Natural killer cell (primary cell): ENCODE results near the gene TACC3. TPM values are rescaled to one million over a fixed set of nuclear protein-coding genes. Genes with fewer than 3 reads are reported as not detected.

Source experiments
- ATAC-seq, 3 donors: fragments of 150-1000 bp in 2 of 3; fragments of 200-7000 bp in 1 of 3; cut with Tn5 transposase; 1 replicate in 1 of 3; 2 replicates in 2 of 3; pipeline ENCODE4 v1.10.0; 2021; ENCODE audit warnings: mild to moderate bottlenecking in 2 of 3, moderate library complexity in 2 of 3
- DNase-seq, 2 donors: peaks; one replicate each; pipeline versions ENCODE4 v3.0.0 to v3.0.0-alpha.2; 2013 to 2021; ENCODE audit warnings: mixed read lengths in 1 of 2
- H3K27ac ChIP-seq: one replicate; pipeline ENCODE4 v1.5.1; 2013; ENCODE audit warnings: mild to moderate bottlenecking, low read length
- H3K27me3 ChIP-seq: one replicate; pipeline ENCODE4 v1.6.1; 2013; ENCODE audit warnings: low read length; ENCODE audit not compliant: control insufficient read depth, insufficient read depth
- H3K36me3 ChIP-seq: one replicate; pipeline ENCODE4 v1.6.1; 2013; ENCODE audit warnings: low read length; ENCODE audit not compliant: control insufficient read depth, insufficient read depth
- H3K4me1 ChIP-seq: one replicate; pipeline ENCODE4 v1.6.1; 2013; ENCODE audit warnings: low read length; ENCODE audit not compliant: control insufficient read depth, insufficient read depth
- H3K4me3 ChIP-seq: one replicate; pipeline ENCODE4 v1.5.1; 2013; ENCODE audit warnings: low read length
- H3K9me3 ChIP-seq: one replicate; pipeline ENCODE4 v1.6.1; 2013; ENCODE audit warnings: low read length; ENCODE audit not compliant: control insufficient read depth, insufficient read depth
- H3K27ac Mint-ChIP-seq, 2 donors: one replicate each; pipeline ENCODE4 v1.8.0; 2022; ENCODE audit warnings: mild to moderate bottlenecking in 2 of 2, mixed read lengths in 2 of 2, moderate library complexity in 1 of 2
- H3K27me3 Mint-ChIP-seq, 2 donors: one replicate each; pipeline ENCODE4 v1.8.0; 2022; ENCODE audit warnings: low read depth in 2 of 2, mixed read lengths in 2 of 2
- H3K36me3 Mint-ChIP-seq: one replicate; pipeline ENCODE4 v1.8.0; 2022; ENCODE audit warnings: mixed read lengths
- H3K4me1 Mint-ChIP-seq, 2 donors: one replicate each; pipeline ENCODE4 v1.8.0; 2022; ENCODE audit warnings: mixed read lengths in 2 of 2
- H3K4me3 Mint-ChIP-seq: one replicate; pipeline ENCODE4 v1.8.0; 2022; ENCODE audit warnings: mild to moderate bottlenecking, moderate library complexity, mixed read lengths
- H3K9me3 Mint-ChIP-seq, 2 donors: one replicate each; pipeline ENCODE4 v1.8.0; 2022; ENCODE audit warnings: mixed read lengths in 2 of 2
- CTCF ChIP-seq: fragments of 200-600 bp; IDR thresholded peaks from one replicate; pipeline ENCODE4 v1.8.0; 2022; ENCODE audit warnings: antibody characterized with exemption
- WGBS: methylation state at CpG from one replicate; pipeline ENCODE4 v1.1.7; 2013; ENCODE audit warnings: missing lambda C conversion rate; ENCODE audit not compliant: insufficient coverage; 5-methylcytosine and 5-hydroxymethylcytosine counted together
- intact Hi-C: fragments of 100-400 bp; cut with micrococcal nuclease; formaldehyde crosslinking; loops from one replicate; pipeline ENCODE4 v1.14.2; 2022
- total RNA-seq, 4 donors: library from RNA; stranded (reverse); fragments of 120-200 nt in 1 of 4; gene quantifications; one replicate each; pipeline versions ENCODE4 v1.2.3 to v1.2.4, GENCODE V29; 2013 to 2022

TACC3 gene
- total RNA-seq, 3 donors from 2014 or later (not counting 1 experiment from before 2014, with no cell fraction given): 23.4 to 43.7 (median 32.5) TPM

DNA sequence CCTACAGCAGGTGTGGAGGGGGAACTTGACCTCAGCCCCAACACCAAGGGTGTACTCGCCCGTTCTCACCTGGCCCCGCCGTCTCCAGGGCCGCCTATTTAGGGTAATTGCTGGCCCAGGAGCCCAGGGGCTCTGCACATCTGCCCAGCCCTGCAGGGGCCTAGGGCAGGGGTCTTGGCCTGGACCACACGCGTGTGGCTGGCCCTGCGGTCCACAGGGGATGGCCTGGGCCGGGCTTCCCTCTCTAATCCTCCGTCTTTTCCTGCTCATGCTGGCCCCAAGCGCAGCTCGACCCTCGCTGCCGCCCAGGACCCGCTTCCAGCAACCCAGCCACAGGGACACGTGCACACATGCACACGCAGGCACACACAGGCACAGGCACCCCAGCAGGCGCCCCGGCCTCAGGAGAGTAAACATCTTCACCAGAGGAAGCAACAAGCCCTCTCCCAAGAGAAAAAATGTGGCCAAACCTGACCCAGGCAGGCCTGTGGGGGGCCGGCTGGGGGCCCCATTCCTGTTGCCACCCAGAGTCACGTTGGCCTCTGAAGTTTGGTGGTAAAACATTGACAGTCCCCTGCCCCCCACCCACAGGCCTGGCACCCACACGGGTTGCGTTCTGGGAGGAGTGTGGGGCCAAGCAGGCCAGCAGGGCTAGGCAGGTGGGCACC, 47.2 kb downstream of the TACC3 start:
- H3K36me3 ChIP-seq: no peaks in the 10 kb centered on the region
- TF ChIP-seq CTCF: no peak
- intact Hi-C loops: no loop called here
- H3K9me3 Mint-ChIP-seq: no peaks in the 10 kb centered on the region
- H3K9me3 ChIP-seq: no peaks in the 10 kb centered on the region
- H3K27me3 Mint-ChIP-seq: peaks cover 7 to 21% of the 10 kb centered on the region in 2 donors
- peaks cover 0 to 9% of the 10 kb centered on the region in 2 donors for H3K4me1 Mint-ChIP-seq
- no peak overlapping the region for H3K4me3 ChIP-seq
- H3K27me3 ChIP-seq: peaks cover 16% of the 10 kb centered on the region
- peaks cover 5% of the 10 kb centered on the region for H3K4me1 ChIP-seq
- WGBS: 50% methylated on average over 23 of the region's 23 CpGs
- peak overlapping the region; percentile 64 for H3K4me3 Mint-ChIP-seq
- DNase-seq (no peak), ATAC-seq (no peak)
- no peaks in the 10 kb centered on the region for H3K36me3 Mint-ChIP-seq
- no peak overlapping the region for H3K27ac Mint-ChIP-seq
- no peak overlapping the region for H3K27ac ChIP-seq

- WGBS: 82% methylated on average over 6 of the region's 6 CpGs
- peaks cover 7 to 18% of the 10 kb centered on the region in 2 donors for H3K27me3 Mint-ChIP-seq
- TF ChIP-seq CTCF: no peak
- H3K4me3 Mint-ChIP-seq: no peak overlapping the region
- ATAC-seq: no peak
- no peak overlapping the region for H3K27ac ChIP-seq
- peaks cover 5% of the 10 kb centered on the region for H3K4me1 ChIP-seq
- no peaks in the 10 kb centered on the region for H3K36me3 ChIP-seq
- DNase-seq: no peak
- no peak overlapping the region for H3K4me3 ChIP-seq
- no peaks in the 10 kb centered on the region for H3K9me3 Mint-ChIP-seq
- no peak overlapping the region for H3K27ac Mint-ChIP-seq
- peaks cover 0 to 9% of the 10 kb centered on the region in 2 donors for H3K4me1 Mint-ChIP-seq
- intact Hi-C loops: no loop called here
- H3K9me3 ChIP-seq: no peaks in the 10 kb centered on the region
- H3K36me3 Mint-ChIP-seq: no peaks in the 10 kb centered on the region
- H3K27me3 ChIP-seq: peaks cover 12% of the 10 kb centered on the region
Observed at GRCh38 chr4:1769692-1770091, 48.4 kb downstream of the TACC3 start.

- Histone ChIP-seq H3K9me3 (no peaks in the 10 kb centered on the region), H3K36me3 (no peaks in the 10 kb centered on the region), H3K4me1 (peaks cover 5% of the 10 kb centered on the region), H3K27ac (no peak overlapping the region), H3K4me3 (no peak overlapping the region), H3K27me3 (peaks cover 12% of the 10 kb centered on the region)
- Mint-ChIP-seq H3K27ac (no peak overlapping the region), H3K27me3 (peaks cover 7 to 13% of the 10 kb centered on the region in 2 donors), H3K4me1 (peaks cover 0 to 9% of the 10 kb centered on the region in 2 donors), H3K9me3 (no peaks in the 10 kb centered on the region), H3K36me3 (no peaks in the 10 kb centered on the region), H3K4me3 (no peak overlapping the region)
- intact Hi-C loops: no loop called here
- 71% methylated on average over 32 of the region's 33 CpGs for WGBS
- TF ChIP-seq CTCF: no peak
- DNase-seq: no peak
- no peak for ATAC-seq
Observed at GRCh38 chr4:1770245-1770644, 48.9 kb downstream of the TACC3 start.

DNA sequence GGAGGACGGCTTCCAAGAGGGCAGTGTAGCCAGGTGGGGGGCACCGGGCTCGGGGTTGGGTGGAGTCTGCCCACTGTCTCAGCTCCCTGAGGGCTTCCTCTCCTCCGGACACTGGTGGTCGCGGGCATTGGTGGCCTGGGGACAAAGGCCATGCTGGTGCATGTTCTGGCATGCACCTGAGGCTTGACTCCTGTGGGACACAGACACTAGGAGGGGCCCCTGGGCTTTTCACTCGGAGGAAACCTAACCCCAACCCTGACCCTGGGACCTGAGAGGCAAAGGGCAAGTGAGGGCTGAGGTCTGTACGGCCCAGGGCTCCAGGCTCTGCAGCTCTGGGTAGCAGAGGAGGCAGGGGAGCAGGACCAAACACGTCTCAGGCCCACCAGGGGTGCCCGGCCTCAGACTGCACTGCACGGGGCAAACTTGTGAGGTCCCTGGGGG, 49.5 kb downstream of the TACC3 start:
- ATAC-seq (no peak), DNase-seq (no peak)
- WGBS: 75% methylated on average over 11 of the region's 11 CpGs
- Mint-ChIP-seq H3K27me3 (peaks cover 7 to 8% of the 10 kb centered on the region in 2 donors), H3K9me3 (no peaks in the 10 kb centered on the region), H3K27ac (no peak overlapping the region), H3K4me3 (no peak overlapping the region), H3K4me1 (peaks cover 0 to 9% of the 10 kb centered on the region in 2 donors), H3K36me3 (no peaks in the 10 kb centered on the region)
- no peak for TF ChIP-seq CTCF
- Histone ChIP-seq H3K4me1 (peaks cover 5% of the 10 kb centered on the region), H3K27ac (no peak overlapping the region), H3K4me3 (no peak overlapping the region), H3K9me3 (no peaks in the 10 kb centered on the region), H3K27me3 (peaks cover 12% of the 10 kb centered on the region), H3K36me3 (no peaks in the 10 kb centered on the region)
- intact Hi-C loops: no loop called here
